Measurements from ENCODE around the gene OXCT1.

The OXCT1 gene

DNA sequence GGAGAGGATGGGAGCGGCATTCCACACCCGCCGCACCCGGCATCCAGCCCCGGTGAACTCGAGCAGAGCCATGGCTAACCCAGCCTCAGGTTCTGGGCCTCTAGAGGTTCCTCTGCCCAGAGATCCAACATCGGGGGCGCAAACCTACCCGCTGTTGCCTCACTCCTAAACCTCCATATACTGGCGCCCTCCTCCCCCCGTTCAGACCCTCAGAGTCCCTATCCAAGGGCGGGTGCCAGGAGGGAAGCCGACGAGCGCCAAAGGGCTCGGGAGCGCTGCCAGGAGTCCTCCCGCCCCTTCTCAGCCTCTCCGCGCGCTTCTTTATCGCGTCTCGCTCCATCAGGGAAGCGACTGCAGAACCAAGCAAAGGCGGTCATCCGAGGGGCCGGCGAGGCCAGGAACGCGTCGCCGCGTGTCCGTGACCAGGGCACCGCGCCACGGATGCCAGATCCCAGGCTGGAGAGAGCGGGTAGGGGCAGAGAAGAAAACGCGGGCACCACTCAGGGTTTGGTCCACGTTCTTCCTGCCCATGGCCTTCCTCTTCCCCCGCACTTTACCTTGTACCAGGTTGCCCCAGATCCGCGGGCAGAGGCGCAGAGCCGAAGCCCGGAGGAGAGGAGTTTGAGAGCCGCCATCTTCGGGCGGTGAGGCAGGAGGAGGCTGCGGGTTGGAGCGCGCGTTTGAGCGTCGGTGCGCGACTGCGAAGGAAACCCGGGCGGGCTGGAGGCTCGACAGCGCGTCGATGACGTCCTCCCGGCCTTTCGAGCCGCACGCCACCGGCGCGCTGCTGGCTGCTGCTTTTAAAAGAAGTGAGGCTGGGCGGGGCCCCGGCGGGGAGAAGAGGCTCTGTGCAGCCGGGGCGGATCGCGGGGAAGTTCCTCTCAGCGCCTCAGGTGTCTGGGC is at the start of gene OXCT1:
TSS of gene OXCT1 (minus strand) at position 702 of the 903 bp plus-strand sequence. CDS start at position 635, 67 bp downstream.
- Histone ChIP-seq H3K4me1 (ENCODE audit: insufficient read depth, low read length) (peaks cover 20% of the 10 kb centered on the region), H3K27me3 (ENCODE audit: control insufficient read depth in 1 of 2, insufficient read depth in 2 of 2, low read length in 2 of 2) (no peaks in the 10 kb centered on the region), H3K9me3 (ENCODE audit: low read length) (no peaks in the 10 kb centered on the region), H3K36me3 (ENCODE audit: insufficient read depth, low read length) (no peaks in the 10 kb centered on the region), H3K4me3 (ENCODE audit: low read depth in 1 of 2, low read length in 2 of 2) (peak within 1 kb of the TSS; percentile 70 to 80), H3K9ac (ENCODE audit: low read length) (peak within 1 kb of the TSS; percentile 66), H3K27ac (ENCODE audit: low read depth, low read length) (peak within 1 kb of the TSS; percentile 95)

DNA sequence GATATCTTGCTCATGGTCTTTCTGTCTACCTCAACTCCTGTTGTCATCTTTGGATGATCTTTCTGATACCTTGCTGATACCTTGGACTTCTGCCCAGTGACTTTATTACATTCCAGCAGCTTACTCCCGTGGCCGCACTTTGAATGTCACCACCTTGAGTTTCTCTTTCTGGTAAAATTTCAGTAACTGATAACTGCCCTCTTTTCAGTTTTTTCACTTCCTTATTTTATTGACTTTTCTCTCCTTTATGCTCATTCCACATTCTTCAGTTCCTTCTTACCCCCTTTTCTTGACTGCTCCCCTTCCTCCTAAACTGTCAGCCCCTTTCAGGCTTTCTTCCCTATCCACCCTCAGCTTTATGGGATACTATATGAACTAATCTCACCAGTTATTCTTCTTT is 47.9 kb upstream of the OXCT1 start:
- H3K4me3 ChIP-seq (ENCODE audit: low read depth in 1 of 2, low read length in 2 of 2), result no peak overlapping the region
- H3K36me3 ChIP-seq (ENCODE audit: insufficient read depth, low read length), result peaks cover 41% of the 10 kb centered on the region
- H3K9me3 ChIP-seq (ENCODE audit: low read length), result no peaks in the 10 kb centered on the region
- H3K27ac ChIP-seq (ENCODE audit: low read depth, low read length), result no peak overlapping the region
- H3K4me1 ChIP-seq (ENCODE audit: insufficient read depth, low read length), result no peaks in the 10 kb centered on the region
- H3K27me3 ChIP-seq (ENCODE audit: control insufficient read depth in 1 of 2, insufficient read depth in 2 of 2, low read length in 2 of 2), result no peaks in the 10 kb centered on the region
- H3K9ac ChIP-seq (ENCODE audit: low read length), result no peak overlapping the region

GRCh38 chr5:41908374-41909079 is 38.3 kb upstream of the OXCT1 start:
- peak overlapping the region; percentile 39 for H3K9ac ChIP-seq (ENCODE audit: low read length)
- peaks cover 36% of the 10 kb centered on the region for H3K36me3 ChIP-seq (ENCODE audit: insufficient read depth, low read length)
- H3K4me1 ChIP-seq (ENCODE audit: insufficient read depth, low read length), result peaks cover 16% of the 10 kb centered on the region
- H3K27me3 ChIP-seq (ENCODE audit: control insufficient read depth in 1 of 2, insufficient read depth in 2 of 2, low read length in 2 of 2), result no peaks in the 10 kb centered on the region
- no peak overlapping the region for H3K4me3 ChIP-seq (ENCODE audit: low read depth in 1 of 2, low read length in 2 of 2)
- no peaks in the 10 kb centered on the region for H3K9me3 ChIP-seq (ENCODE audit: low read length)
- H3K27ac ChIP-seq (ENCODE audit: low read depth, low read length), result no peak overlapping the region

- Histone ChIP-seq H3K27me3 (ENCODE audit: control insufficient read depth in 1 of 2, insufficient read depth in 2 of 2, low read length in 2 of 2) (no peaks in the 10 kb centered on the region), H3K27ac (ENCODE audit: low read depth, low read length) (no peak overlapping the region), H3K9ac (ENCODE audit: low read length) (no peak overlapping the region), H3K9me3 (ENCODE audit: low read length) (no peaks in the 10 kb centered on the region), H3K36me3 (ENCODE audit: insufficient read depth, low read length) (peaks cover 19% of the 10 kb centered on the region), H3K4me1 (ENCODE audit: insufficient read depth, low read length) (peaks cover 19% of the 10 kb centered on the region), H3K4me3 (ENCODE audit: low read depth in 1 of 2, low read length in 2 of 2) (no peak overlapping the region)
Observed at GRCh38 chr5:41906151-41906550, 35.9 kb upstream of the OXCT1 start.

- H3K27me3 ChIP-seq (ENCODE audit: control insufficient read depth in 1 of 2, insufficient read depth in 2 of 2, low read length in 2 of 2), result no peaks in the 10 kb centered on the region
- peak within 1 kb of the TSS; percentile 63 to 84 for H3K4me3 ChIP-seq (ENCODE audit: low read depth in 1 of 2, low read length in 2 of 2)
- H3K4me1 ChIP-seq (ENCODE audit: insufficient read depth, low read length), result peaks cover 19% of the 10 kb centered on the region
- H3K9me3 ChIP-seq (ENCODE audit: low read length), result no peaks in the 10 kb centered on the region
- H3K36me3 ChIP-seq (ENCODE audit: insufficient read depth, low read length), result peaks cover 14% of the 10 kb centered on the region
- H3K9ac ChIP-seq (ENCODE audit: low read length), result peak within 1 kb of the TSS; percentile 92
- peak within 1 kb of the TSS; percentile 64 for H3K27ac ChIP-seq (ENCODE audit: low read depth, low read length)
Observed at GRCh38 chr5:41903892-41904799, 33.9 kb upstream of the OXCT1 start, which contains the start of gene RIMOC1. TSS of gene RIMOC1 (plus strand) at chr5:41904344. CDS start at chr5:41904368, 24 bp downstream.

DNA sequence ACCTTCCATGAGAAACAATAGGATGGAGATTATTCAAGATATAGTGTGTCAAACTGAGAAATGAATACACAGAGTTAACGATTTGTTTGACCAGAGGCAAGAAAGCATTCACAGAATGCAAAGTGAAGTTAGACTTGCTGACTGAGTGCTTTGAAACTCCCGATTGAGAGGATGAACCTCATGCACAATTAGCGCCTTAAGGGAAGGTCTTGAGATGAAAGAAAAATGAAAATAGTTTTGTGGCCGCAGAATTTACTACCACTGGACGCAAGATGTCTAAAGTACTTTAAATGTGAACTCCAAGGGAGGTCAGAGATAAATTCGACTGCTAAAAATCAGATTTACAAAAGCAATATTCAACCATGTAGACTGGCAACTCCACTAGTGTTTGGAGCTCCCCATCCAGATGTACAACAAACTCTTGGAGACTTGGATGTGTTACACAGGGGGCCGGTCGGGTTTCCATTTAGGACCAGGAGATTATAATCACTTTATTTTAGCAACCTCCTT is 33.2 kb upstream of the OXCT1 start:
- peak overlapping the region; percentile 48 for H3K27ac ChIP-seq (ENCODE audit: low read depth, low read length)

DNA sequence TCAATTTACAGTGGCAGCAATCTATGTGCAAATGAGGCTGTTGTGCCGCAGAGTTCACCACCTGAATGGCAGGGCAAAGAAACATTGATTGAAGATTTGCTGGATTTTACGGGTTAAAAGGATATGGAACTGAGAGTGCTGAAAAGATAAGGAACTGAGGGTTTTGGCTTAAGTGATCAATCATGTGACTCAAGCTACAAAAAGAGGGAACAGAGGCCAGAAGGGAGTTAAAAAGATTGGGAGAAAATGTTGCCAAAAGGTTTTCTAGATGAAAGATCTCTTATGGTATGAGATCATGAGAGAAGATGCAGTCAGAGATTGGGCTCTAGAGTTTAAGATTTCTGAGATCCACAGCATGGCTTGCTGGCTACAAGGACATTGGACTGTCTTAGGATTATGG is 26.0 kb upstream of the OXCT1 start:
- Histone ChIP-seq H3K4me3 (ENCODE audit: low read depth in 1 of 2, low read length in 2 of 2) (no peak overlapping the region), H3K4me1 (ENCODE audit: insufficient read depth, low read length) (no peaks in the 10 kb centered on the region), H3K36me3 (ENCODE audit: insufficient read depth, low read length) (no peaks in the 10 kb centered on the region), H3K9ac (ENCODE audit: low read length) (no peak overlapping the region), H3K27me3 (ENCODE audit: control insufficient read depth in 1 of 2, insufficient read depth in 2 of 2, low read length in 2 of 2) (no peaks in the 10 kb centered on the region), H3K27ac (ENCODE audit: low read depth, low read length) (no peak overlapping the region), H3K9me3 (ENCODE audit: low read length) (no peaks in the 10 kb centered on the region)

More for the DNA sequence above, 33.2 kb upstream of the OXCT1 start:
- Histone ChIP-seq H3K9ac (ENCODE audit: low read length) (peak overlapping the region; percentile 52), H3K9me3 (ENCODE audit: low read length) (no peaks in the 10 kb centered on the region), H3K27me3 (ENCODE audit: control insufficient read depth in 1 of 2, insufficient read depth in 2 of 2, low read length in 2 of 2) (no peaks in the 10 kb centered on the region), H3K36me3 (ENCODE audit: insufficient read depth, low read length) (peaks cover 7% of the 10 kb centered on the region), H3K4me1 (ENCODE audit: insufficient read depth, low read length) (peaks cover 19% of the 10 kb centered on the region), H3K4me3 (ENCODE audit: low read depth in 1 of 2, low read length in 2 of 2) (peak overlapping the region in 1 of 2 donors; percentile 84)

GRCh38 chr5:41893074-41893851 is 23.0 kb upstream of the OXCT1 start:
- Histone ChIP-seq H3K36me3 (ENCODE audit: insufficient read depth, low read length) (no peaks in the 10 kb centered on the region), H3K9me3 (ENCODE audit: low read length) (no peaks in the 10 kb centered on the region), H3K4me1 (ENCODE audit: insufficient read depth, low read length) (no peaks in the 10 kb centered on the region), H3K9ac (ENCODE audit: low read length) (no peak overlapping the region), H3K27ac (ENCODE audit: low read depth, low read length) (no peak overlapping the region), H3K4me3 (ENCODE audit: low read depth in 1 of 2, low read length in 2 of 2) (no peak overlapping the region), H3K27me3 (ENCODE audit: control insufficient read depth in 1 of 2, insufficient read depth in 2 of 2, low read length in 2 of 2) (no peaks in the 10 kb centered on the region)

DNA sequence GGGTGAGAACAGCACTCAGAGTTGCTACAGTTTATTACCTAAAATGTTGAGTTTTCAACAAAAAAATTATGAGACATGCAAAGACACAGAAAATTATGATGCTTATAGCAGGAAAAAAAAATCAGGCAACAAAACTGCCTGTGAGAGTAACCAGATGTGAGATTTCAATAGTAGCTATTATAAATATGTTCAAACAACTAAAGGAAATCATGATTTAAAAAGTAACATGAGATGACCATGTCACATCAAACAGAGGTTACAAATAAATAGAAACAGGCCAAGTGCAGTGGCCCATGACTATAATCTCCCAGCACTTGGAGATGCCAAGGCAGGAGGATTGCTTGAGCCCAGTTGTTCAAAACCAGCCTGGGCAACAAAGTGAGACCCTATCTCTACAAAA is 21.8 kb upstream of the OXCT1 start:
- Histone ChIP-seq H3K27ac (ENCODE audit: low read depth, low read length) (no peak overlapping the region), H3K9ac (ENCODE audit: low read length) (no peak overlapping the region), H3K4me1 (ENCODE audit: insufficient read depth, low read length) (no peaks in the 10 kb centered on the region), H3K4me3 (ENCODE audit: low read depth in 1 of 2, low read length in 2 of 2) (no peak overlapping the region), H3K36me3 (ENCODE audit: insufficient read depth, low read length) (no peaks in the 10 kb centered on the region), H3K9me3 (ENCODE audit: low read length) (no peaks in the 10 kb centered on the region), H3K27me3 (ENCODE audit: control insufficient read depth in 1 of 2, insufficient read depth in 2 of 2, low read length in 2 of 2) (no peaks in the 10 kb centered on the region)

GRCh38 chr5:41891066-41891707 is 21.0 kb upstream of the OXCT1 start:
- Histone ChIP-seq H3K36me3 (ENCODE audit: insufficient read depth, low read length) (no peaks in the 10 kb centered on the region), H3K9ac (ENCODE audit: low read length) (no peak overlapping the region), H3K27ac (ENCODE audit: low read depth, low read length) (no peak overlapping the region), H3K4me1 (ENCODE audit: insufficient read depth, low read length) (no peaks in the 10 kb centered on the region), H3K4me3 (ENCODE audit: low read depth in 1 of 2, low read length in 2 of 2) (no peak overlapping the region), H3K27me3 (ENCODE audit: control insufficient read depth in 1 of 2, insufficient read depth in 2 of 2, low read length in 2 of 2) (no peaks in the 10 kb centered on the region), H3K9me3 (ENCODE audit: low read length) (no peaks in the 10 kb centered on the region)
